ENCODE measurements around the gene MED16. TPM values are rescaled to one million over a fixed set of nuclear protein-coding genes. Genes with fewer than 3 reads are reported as not detected.
"Not testable (repeated sequence)": the region's sequence is repeated elsewhere in the genome, so short reads cannot be mapped to it uniquely, and the experiment has no call there.

Gene MED16
- total RNA-seq, 1 donor from 2014 or later: 28.8 TPM

DNA sequence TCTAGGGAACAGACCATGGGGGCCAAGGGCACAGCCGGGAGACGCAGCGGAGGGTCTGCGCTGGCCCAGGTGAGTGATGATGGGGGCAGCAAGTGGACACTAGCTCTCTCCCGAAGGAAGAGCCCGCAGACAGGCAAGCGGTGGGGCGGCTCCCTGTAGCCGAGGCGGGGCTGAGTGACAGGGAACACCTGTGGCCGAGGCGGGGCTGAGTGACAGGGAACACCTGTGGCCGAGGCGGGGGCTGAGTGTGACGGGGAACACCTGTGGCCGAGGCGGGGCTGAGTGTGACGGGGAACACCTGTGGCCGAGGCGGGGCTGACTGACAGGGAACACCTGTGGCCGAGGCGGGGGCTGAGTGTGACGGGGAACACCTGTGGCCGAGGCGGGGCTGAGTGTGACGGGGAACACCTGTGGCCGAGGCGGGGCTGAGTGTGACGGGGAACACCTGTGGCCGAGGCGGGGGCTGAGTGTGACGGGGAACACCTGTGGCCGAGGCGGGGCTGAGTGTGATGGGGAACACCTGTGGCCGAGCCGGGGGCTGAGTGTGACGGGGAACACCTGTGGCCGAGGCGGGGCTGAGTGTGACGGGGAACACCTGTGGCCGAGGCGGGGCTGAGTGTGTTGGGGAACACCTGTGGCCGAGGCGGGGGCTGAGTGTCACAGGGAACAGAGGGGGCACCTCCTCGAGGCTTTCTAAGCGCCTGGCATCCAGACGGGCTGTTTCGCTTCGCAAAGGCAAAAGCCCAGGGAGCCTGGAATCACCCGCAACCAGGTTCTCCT lies 1.4 kb downstream of the MED16 start:
- DNase-seq (ENCODE audit: low spot score): not testable (repeated sequence)

DNA sequence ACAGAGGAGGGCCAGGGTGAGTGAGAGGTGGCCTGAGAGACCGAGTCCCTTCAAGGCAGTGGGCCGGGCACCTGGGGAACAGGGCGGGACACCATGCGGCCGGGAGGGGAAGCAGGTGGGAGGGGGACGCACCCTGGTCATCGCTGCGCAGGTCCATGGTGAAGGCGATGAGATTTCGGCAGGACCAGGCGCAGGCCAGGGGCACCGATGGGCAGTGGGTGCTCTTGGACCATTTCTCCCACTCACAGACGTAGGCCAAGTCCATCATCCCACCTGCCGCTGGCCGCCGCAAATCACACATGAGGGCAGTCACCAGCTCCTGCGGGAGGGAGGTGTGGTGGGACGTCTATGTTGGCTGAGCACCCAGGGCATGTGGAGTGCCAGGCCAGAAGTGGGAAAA lies 2.2 kb downstream of the MED16 start:
- DNase-seq (ENCODE audit: low spot score): no peak

DNA sequence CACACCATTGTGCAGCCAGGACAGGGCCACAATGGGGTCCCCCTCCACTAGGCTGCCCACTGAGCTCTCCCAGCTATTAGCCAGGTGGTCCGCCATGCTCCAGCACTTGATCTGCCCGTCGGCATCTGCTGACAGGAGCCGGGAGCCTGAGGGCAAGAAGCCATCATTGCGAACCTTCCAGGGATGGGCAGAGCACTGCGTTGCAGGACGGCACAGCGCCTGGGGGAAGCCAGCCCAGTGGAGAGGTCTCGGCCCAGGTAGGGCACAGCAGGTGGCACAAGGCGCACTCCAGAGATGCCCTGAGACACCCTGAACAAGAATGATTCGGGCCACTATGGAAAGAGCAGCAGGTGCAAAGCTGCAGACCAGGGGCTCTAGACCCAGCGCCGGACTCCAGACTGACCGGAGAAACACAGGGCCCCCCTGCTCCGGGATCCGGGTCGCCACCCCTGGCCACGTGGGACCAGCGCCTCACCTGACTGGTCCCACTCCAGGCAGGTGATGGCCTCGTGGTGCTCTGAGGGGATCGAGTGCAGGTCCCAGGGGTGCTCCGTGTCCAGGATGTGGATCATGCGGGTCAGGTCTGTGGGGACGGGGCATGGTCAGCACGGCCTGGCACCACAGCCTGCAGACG lies 3.2 kb downstream of the MED16 start:
- DNase-seq (ENCODE audit: low spot score): no peak

DNA sequence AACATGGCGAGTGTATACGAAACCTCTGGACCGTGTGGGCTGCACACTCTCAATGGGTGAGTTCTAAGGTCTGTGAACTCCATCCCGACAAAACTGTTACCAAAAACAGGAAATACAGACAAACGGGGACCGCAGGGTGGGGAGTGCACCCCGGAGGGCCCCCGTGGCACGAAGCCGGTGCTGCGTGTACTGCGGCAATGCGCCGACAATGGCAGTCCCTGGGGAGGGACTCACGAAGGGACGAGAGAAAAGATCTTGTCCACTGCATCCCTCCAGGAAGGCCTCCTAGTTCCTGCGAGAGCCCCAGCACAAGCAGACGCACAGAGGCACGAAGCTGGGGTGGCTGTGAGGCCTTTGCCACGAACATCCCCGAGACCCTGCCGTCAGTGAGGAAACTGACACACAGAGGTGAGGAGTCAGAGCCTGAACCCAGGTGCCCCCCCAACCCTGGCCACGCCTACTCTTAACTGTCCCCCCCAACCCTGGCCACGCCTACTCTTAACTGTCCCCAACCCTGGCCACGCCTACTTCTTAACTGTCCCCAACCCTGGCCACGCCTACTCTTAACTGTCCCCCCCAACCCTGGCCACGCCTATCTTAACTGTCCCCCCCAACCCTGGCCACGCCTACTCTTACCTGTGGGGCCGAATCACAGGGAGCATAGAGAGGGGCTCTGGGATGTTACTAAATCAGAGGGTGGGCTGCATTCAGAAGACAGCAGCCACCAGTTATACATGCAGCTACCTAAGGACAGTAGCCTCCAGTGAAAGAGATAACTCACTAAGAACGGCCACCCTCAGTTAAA lies 4.2 kb downstream of the MED16 start:
- no peak for DNase-seq (ENCODE audit: low spot score)

DNA sequence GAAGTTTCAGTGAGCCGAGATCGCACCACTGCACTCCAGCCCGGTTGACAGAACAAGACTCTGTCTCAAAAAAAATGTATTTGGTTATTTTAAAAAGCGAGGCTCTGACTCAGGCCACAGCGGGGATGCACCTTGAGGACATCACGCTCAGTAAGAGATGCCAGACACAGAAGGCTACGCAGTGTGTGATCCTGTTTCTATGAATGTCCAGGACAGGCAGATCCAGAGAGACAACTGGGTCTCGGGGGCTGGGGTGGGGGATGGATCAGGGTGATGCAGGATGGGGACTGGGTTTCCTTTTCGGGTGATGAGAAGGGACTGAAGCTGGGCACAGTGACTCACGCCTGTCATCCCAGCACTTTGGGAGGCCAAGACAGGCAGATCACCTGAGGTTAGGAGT lies 5.4 kb downstream of the MED16 start:
- no peak for DNase-seq (ENCODE audit: low spot score)

DNA sequence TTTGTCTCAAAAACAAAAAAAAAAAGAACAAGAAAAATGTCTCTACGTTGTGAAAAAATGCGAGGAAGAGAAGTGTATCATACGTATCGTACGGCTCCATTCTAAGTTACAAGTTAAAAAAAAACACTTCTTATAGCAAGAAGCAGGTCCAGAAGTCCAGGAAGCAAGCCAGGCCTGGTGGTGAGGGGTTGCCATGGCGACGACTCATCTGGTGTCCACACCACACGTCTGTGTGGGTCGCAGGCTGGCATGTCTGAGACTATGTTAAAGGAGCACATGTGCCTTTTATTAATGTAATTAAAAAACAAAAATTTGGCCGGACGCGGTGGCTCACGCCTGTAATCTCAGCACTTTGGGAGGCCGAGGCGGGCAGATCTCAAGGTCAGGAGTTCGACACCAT lies 5.9 kb downstream of the MED16 start:
- no peak for DNase-seq (ENCODE audit: low spot score)

DNA sequence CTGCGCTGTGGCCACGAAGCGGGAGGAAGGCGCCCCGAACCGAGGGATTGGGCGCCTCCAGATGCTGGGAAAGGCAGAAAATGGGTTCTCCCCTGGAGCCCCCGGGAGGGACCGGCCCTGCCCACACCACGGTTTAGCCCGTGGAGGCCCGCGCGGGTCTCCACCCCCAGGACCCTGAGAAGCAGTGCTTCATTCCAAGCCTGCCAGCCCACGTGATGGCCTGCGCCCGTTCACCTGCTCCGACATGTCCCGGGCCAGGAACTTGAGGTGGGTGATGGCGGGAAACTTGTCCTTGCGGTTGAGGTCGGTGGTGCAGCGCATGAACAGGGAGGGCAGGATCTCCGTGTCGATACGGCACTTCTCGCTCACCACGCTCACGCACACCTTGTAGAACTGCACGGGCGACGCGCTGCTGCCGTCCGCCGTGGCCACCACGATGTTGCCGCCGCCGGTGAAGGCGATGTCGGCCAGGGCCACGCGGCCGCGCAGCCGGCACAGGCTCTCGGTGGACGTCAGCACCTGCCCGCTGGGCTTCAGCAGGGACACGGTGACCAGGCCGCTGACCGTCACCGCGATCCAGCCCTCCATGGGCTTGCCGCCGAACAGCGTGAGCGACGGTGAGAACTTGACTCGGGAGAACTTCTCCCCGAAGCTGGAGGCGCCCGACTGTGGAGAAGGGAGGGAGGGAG lies 7.3 kb downstream of the MED16 start:
- no peak for DNase-seq (ENCODE audit: low spot score)

DNA sequence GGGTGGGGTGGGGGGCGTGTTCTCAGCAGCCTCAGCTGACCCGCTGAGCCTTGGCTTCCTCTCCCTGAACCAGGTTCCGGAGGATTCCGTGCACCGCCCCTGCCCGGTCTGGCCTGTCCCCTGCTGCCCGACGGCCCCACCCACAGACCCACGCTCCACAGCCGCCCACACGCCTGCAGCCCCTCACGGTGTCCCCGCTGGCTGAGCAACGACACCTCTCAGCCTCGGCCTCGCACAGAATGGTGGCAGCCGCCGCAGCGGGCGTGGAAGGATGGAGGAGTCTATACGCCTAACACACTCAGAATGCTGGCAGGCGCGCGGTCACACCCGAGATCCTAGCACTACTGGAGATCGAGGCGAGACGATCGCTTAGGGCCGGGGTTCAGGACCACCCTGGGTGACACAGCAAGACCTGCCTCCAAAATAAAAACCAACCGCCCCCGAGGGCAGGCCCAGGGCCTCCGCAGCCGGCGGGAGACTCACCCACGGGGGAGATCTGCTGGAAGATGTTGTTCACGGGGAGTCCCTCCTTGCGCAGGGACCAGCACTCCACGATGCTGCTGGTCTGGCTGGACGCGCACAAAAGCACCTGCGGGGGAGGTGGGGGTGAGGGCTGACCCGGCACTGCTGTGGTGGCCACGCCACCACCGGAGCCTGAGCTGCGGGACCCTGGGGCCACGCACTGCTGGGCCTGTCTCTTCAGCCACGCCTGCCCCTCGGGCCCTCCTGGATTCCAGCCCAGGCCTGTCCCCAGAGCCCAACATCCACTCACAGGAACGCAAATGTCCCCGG lies 8.4 kb downstream of the MED16 start:
- no peak for DNase-seq (ENCODE audit: low spot score)

DNA sequence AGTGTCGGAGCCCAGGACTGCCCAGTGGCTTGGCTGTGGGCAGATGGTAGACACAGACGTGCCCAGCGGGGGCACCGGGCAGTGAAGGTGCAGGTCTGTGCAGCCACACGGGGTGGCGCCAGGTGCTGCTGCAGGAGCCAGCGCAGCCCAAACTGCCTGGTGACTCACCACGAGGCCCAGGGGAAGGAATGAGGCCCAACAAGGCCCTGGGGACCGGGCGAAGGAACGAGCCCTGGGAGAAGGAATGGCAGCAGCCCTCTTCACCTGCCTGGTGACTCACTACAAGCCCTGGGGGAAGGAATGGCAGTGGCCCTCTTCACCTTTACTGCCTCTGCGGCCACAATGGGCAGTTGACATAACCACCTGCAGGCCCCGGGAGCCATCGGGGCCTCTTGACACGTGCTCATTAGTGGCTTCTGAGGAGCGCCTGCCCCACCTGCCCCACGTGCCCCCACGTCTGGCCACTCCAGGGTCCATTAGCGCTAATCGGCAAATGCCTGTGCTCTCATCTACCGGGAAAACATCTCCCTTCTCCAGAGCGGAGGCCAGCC lies 9.3 kb downstream of the MED16 start:
- no peak for DNase-seq (ENCODE audit: low spot score)

DNA sequence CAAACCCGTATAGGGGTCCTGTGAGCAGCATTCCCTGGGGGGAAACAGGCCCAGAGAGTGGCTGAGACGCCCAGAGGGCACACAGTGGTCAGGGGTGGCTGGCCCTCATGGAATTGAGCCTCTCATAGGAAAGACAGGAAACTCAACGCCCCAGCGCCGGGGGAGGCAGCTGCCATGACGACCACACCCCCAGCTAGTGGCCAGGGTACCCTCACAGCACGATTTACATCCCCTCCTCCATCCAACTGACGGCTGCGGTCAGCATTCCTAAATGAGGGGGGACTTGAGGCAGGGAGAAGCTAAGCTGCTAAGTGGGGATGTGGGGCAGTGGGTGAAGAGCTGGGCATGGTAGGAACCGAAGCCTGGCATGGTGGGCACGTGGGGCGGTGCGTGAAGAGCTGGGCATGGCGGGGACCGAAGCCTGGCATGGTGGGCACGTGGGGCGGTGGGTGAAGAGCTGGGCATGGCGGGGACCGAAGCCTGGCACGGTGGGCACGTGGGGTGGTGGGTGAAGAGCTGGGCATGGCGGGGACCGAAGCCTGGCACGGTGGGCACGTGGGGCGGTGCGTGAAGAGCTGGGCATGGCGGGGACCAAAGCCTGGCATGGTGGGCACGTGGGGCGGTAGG lies 10.0 kb downstream of the MED16 start:
- DNase-seq (ENCODE audit: low spot score): no peak

DNA sequence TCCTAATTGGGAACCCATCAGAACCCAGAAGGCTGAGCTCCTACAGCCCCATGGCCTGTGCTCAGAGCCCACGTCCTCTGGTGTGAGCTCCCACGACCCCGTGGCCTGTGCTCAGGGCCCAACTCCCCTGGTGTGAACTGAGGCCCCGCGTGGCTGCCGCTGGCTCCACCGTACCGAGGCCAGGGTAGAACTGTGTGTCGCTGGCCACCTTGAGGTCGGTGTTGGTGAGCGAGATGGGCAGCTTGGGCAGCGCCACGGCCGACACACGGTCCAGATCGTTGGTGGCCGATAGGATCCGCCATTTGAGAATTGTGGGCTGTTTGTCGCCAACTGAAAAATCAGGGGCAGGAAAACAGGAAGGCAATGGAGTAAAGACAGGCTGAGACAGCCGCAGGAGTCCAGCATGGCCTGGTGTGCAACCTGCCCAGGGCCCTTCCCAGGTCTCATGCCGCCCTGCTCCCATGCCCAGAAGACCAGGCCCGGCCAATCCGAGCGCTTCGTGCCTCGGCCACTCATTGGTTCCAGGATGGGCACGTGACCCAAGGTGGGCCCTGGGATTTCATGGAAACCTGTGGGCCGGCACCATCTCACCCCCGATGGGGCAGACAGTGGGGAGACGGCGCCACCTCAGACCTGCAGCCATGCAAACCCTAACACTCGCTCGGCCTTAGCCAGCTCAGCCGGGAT lies 11.5 kb downstream of the MED16 start:
- DNase-seq (ENCODE audit: low spot score): no peak

DNA sequence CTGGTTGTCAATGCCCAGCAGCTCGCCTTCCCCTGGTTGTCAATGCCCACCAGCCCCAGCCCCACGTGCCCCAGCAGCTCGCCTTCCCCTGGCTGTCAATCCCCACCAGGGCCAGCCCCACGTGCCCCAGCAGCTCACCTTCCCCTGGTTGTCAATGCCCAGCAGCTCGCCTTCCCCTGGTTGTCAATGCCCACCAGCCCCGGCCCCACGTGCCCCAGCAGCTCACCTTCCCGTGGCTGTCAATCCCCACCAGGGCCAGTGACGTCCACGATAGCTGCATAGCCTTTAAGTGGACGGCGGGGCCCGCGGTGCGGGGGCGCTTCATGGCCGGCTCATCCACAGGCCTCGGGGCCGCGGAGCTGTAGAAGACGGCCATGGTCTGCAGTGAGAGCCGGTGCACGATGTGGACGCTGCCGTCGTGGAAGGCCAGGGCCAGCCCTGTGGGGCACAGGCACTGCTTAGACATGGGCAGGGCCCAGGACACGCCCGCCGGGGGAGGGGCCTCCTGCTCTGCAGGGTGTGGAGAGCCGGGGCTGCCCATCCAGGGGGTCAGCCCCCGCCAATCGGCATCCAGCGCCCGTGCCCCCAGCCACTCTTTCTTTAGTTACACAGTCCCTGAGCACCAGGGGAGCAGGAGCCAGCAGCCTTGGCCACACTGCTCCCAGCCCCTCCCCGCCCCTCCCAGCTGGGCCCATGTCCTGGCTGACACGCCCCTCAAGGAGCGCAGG lies 13.1 kb downstream of the MED16 start:
- no peak for DNase-seq (ENCODE audit: low spot score)

DNA sequence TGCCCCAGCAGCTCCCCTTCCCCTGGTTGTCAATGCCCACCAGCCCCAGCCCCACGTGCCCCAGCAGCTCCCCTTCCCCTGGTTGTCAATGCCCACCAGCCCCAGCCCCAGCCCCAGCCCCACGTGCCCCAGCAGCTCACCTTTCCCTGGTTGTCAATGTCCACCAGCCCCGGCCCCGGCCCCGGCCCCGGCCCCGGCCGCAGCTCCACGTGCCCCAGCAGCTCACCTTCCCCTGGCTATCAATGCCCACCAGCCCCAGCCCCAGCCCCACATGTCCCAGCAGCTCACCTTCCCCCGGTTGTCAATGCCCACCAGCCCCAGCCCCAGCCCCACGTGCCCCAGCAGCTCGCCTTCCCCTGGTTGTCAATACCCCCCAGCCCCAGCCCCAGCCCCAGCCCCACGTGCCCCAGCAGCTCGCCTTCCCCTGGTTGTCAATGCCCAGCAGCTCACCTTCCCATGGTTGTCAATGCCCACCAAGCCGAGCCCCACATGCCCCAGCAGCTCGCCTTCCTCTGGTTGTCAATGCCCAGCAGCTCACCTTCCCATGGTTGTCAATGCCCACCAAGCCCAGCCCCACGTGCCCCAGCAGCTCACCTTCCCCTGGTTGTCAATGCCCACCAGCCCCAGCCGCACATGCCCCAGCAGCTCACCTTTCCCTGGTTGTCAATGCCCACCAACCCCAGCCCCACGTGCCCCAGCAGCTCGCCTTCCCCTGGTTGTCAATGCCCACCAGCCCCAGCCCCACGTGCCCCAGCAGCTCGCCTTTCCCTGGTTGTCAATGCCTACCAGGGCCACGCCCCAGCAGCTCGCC lies 14.0 kb downstream of the MED16 start:
- not testable (repeated sequence) for DNase-seq (ENCODE audit: low spot score)

DNA sequence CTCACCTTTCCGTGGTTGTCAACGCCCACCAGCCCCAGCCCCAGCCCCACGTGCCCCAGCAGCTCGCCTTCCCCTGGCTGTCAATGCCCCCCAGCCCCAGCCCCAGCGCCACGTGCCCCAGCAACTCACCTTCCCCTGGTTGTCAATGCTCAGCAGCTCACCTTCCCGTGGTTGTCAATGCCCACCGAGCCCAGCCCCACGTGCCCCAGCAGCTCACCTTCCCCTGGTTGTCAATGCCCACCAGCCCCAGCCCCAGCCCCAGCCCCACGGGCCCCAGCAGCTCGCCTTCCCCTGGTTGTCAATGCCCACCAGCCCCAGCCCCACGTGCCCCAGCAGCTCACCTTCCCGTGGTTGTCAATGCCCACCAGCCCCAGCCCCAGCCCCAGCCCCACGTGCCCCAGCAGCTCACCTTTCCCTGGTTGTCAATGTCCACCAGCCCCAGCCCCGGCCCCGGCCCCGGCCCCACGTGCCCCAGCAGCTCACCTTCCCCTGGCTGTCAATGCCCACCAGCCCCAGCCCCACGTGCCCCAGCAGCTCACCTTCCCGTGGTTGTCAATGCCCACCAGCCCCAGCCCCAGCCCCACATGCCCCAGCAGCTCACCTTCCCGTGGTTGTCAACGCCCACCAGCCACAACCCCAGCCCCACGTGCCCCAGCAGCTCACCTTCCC lies 14.9 kb downstream of the MED16 start:
- DNase-seq (ENCODE audit: low spot score): not testable (repeated sequence)

DNA sequence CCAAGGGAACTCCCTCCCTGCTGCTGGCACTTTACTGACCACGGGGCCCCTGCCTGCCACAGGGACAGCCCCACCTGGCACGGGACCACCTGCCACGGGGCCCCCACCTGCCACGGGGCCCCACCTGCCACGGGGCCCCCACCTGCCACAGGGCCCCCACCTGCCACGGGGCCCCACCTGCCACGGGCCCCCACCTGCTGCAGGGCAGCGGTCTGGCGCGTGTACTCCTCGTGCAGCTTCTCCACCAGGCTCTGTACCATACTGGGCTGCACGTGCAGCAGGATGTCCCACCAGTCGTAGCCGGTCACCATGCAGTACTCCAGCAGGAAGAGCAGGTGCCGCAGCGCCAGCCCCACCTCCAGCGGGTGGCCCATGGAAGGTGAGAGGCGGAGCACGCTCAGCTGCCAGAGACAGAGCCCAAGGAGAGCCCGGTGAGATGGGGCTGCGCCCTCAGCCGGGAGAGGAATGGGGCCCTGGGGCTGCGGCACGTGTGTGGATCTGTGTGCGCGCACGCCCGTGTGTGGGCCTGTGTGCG lies 16.1 kb downstream of the MED16 start:
- DNase-seq (ENCODE audit: low spot score): no peak

DNA sequence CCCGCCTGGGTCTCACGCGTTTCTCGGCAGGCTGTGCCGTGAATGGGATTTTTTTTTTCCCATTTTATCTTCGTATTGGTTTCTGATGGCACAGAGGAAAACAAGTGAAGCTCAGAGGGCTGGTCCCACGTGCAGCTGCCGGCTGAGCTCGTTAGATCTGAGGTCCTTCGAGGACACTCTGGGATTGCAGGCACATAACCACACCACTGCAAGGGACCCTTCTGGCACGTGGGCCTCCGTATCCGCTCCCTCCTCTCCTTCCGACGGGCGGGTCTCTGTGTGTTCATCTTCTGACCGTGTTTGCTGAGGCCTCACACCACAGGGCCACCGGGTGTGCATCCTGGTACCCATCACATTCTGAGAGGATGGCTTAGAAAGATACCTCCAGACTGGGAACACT lies 16.9 kb downstream of the MED16 start:
- DNase-seq (ENCODE audit: low spot score): no peak

Measured in mesenteric fat pad (tissue), 1 donor.